IMR-90 (cell line): Measurements from ENCODE around the gene SNX30. TPM values are rescaled to one million over a fixed set of nuclear protein-coding genes. Genes with fewer than 3 reads are reported as not detected.

Experiments used
- ATAC-seq: fragments of 200-7000 bp; cut with Tn5 transposase; 2 replicates; pipeline ENCODE4 v1.9.1; 2020; ENCODE audit warnings: low read depth, mild to moderate bottlenecking, moderate library complexity
- BruUV-seq: library from RNA; stranded (reverse); fragments of 400-500 nt; replicated peaks from 2 replicates; lab custom pipeline; 2021; lab: Mats Ljungman, UMichigan
- CTCF ChIA-PET: fragments of 300-600 bp; formaldehyde crosslinking; extraction: SDS; loops from one replicate; lab custom pipeline; 2021; ENCODE audit warnings: antibody characterized with exemption; lab: Yijun Ruan, JAX
- POLR2A ChIA-PET: fragments of 300-600 bp; sonication (Branson Sonifier 250); formaldehyde crosslinking; loops from one replicate; lab custom pipeline; 2022; ENCODE audit warnings: antibody characterized with exemption; ENCODE audit not compliant: unreplicated experiment; lab: Charles Lee
- DNase-seq: peaks from one replicate; pipeline ENCODE4 v3.0.0; 2013
- H2AFZ ChIP-seq: replicated peaks from 2 replicates; pipeline ENCODE3; 2013; ENCODE audit warnings: low read length, mild to moderate bottlenecking; ENCODE audit not compliant: poor library complexity
- H2AK5ac ChIP-seq: 2 replicates; pipeline ENCODE4 v1.6.1; 2013; ENCODE audit warnings: low read depth, low read length, inconsistent platforms
- H2AK9ac ChIP-seq: replicated peaks from 2 replicates; pipeline ENCODE3; 2013; ENCODE audit warnings: mild to moderate bottlenecking, low read depth, low read length, moderate library complexity; ENCODE audit not compliant: poor library complexity
- H2BK120ac ChIP-seq: 2 replicates; pipeline ENCODE4 v1.6.1; 2013; ENCODE audit warnings: low read depth, low read length, inconsistent platforms
- H2BK15ac ChIP-seq: 3 replicates; pipeline ENCODE4 v1.6.1; 2013; ENCODE audit warnings: low read depth, low read length, inconsistent platforms
- H2BK20ac ChIP-seq: 2 replicates; pipeline ENCODE4 v1.6.1; 2013; ENCODE audit warnings: low read depth, mild to moderate bottlenecking, inconsistent platforms, low read length, moderate library complexity
- H2BK5ac ChIP-seq: 2 replicates; pipeline ENCODE4 v1.6.1; 2013; ENCODE audit warnings: mild to moderate bottlenecking, low read depth, low read length, inconsistent platforms; ENCODE audit not compliant: poor library complexity, severe bottlenecking
- H3K14ac ChIP-seq: replicated peaks from 2 replicates; pipeline ENCODE4 v1.6.1; 2013; ENCODE audit warnings: low read depth, low read length, inconsistent platforms
- H3K18ac ChIP-seq: 2 replicates; pipeline ENCODE4 v1.6.1; 2013; ENCODE audit warnings: low read depth, low read length, control low read depth
- H3K23ac ChIP-seq: 2 replicates; pipeline ENCODE4 v1.6.1; 2013; ENCODE audit warnings: low read depth, low read length, inconsistent platforms
- H3K27ac ChIP-seq: 2 replicates; pipeline ENCODE4 v1.5.1; 2013; ENCODE audit warnings: mild to moderate bottlenecking, control low read depth, low read length; ENCODE audit not compliant: insufficient read depth
- H3K27me3 ChIP-seq: 2 replicates; pipeline ENCODE4 v1.6.1; 2013; ENCODE audit warnings: low read length; ENCODE audit not compliant: control insufficient read depth, insufficient read depth
- H3K36me3 ChIP-seq: 2 replicates; pipeline ENCODE4 v1.6.1; 2013; ENCODE audit warnings: low read length, mixed read lengths; ENCODE audit not compliant: control insufficient read depth, insufficient read depth
- H3K4ac ChIP-seq: 2 replicates; pipeline ENCODE4 v1.6.1; 2013; ENCODE audit warnings: low read depth, low read length, inconsistent platforms
- H3K4me1 ChIP-seq: 2 replicates; pipeline ENCODE4 v1.6.1; 2013; ENCODE audit warnings: low read length, mixed read lengths; ENCODE audit not compliant: control insufficient read depth, insufficient read depth
- H3K4me2 ChIP-seq: 2 replicates; pipeline ENCODE4 v1.6.1; 2013; ENCODE audit warnings: low read depth, mild to moderate bottlenecking, control low read depth, low read length, moderate library complexity
- H3K4me3 ChIP-seq: 2 replicates; pipeline ENCODE4 v1.5.1; 2013; ENCODE audit warnings: low read depth, mild to moderate bottlenecking, control low read depth, low read length, moderate library complexity; ENCODE audit not compliant: insufficient read depth
- H3K56ac ChIP-seq: 2 replicates; pipeline ENCODE4 v1.6.1; 2013; ENCODE audit warnings: low read length, inconsistent platforms; ENCODE audit not compliant: insufficient read depth; ENCODE audit errors: extremely low read depth
- H3K79me1 ChIP-seq, 2 experiments: 2 replicates each; pipeline ENCODE4 v1.6.1; 2013; ENCODE audit warnings: low read length in 2 of 2, inconsistent platforms in 1 of 2, low read depth in 1 of 2
- H3K9ac ChIP-seq: 2 replicates; pipeline ENCODE4 v1.6.1; 2013; ENCODE audit warnings: low read depth, low read length, control low read depth
- H3K9me1 ChIP-seq: 2 replicates; pipeline ENCODE4 v1.6.1; 2013; ENCODE audit warnings: low read length, inconsistent platforms; ENCODE audit not compliant: insufficient read depth
- H3K9me3 ChIP-seq: 2 replicates; pipeline ENCODE4 v1.6.1; 2013; ENCODE audit warnings: low read length; ENCODE audit not compliant: control insufficient read depth, insufficient read depth
- H4K20me1 ChIP-seq: 2 replicates; pipeline ENCODE4 v1.6.1; 2013; ENCODE audit warnings: low read length, inconsistent platforms; ENCODE audit not compliant: insufficient read depth
- H4K5ac ChIP-seq: 2 replicates; pipeline ENCODE4 v1.6.1; 2013; ENCODE audit warnings: mild to moderate bottlenecking, low read depth, low read length, control low read depth
- H4K8ac ChIP-seq, 2 experiments: 2 replicates each; pipeline ENCODE4 v1.6.1; 2013; ENCODE audit warnings: low read depth in 2 of 2, low read length in 2 of 2, control low read depth in 1 of 2, inconsistent platforms in 1 of 2
- H4K91ac ChIP-seq: 2 replicates; pipeline ENCODE4 v1.6.1; 2013; ENCODE audit warnings: low read depth, low read length, inconsistent platforms; ENCODE audit not compliant: insufficient read depth
- BHLHE40 ChIP-seq: fragments of 150-350 bp; IDR thresholded peaks from 2 replicates; pipeline ENCODE4 v1.6.1; 2016; ENCODE audit warnings: mild to moderate bottlenecking, low read depth, low read length
- CEBPB ChIP-seq: IDR thresholded peaks from 2 replicates; pipeline ENCODE4 v1.6.1; 2012; ENCODE audit warnings: low read depth, low read length, improper control_type of control experiment
- CHD1 ChIP-seq: IDR thresholded peaks from 2 replicates; pipeline ENCODE4 v1.6.1; 2012; ENCODE audit warnings: low read depth, low read length, improper control_type of control experiment
- FOS ChIP-seq: fragments of 150-350 bp; IDR thresholded peaks from 2 replicates; pipeline ENCODE4 v1.6.1; 2016; ENCODE audit warnings: low read depth, low read length
- MAFK ChIP-seq: IDR thresholded peaks from 2 replicates; pipeline ENCODE4 v1.6.1; 2012; ENCODE audit warnings: low read depth, low read length, improper control_type of control experiment
- MAZ ChIP-seq: IDR thresholded peaks from 2 replicates; pipeline ENCODE4 v1.6.1; 2012; ENCODE audit warnings: low read depth, mild to moderate bottlenecking, low read length, improper control_type of control experiment, moderate library complexity, borderline replicate concordance
- MXI1 ChIP-seq: IDR thresholded peaks from 2 replicates; pipeline ENCODE4 v1.6.1; 2012; ENCODE audit warnings: low read depth, mild to moderate bottlenecking, low read length, moderate library complexity, borderline replicate concordance
- NFE2L2 ChIP-seq: fragments of 150-350 bp; IDR thresholded peaks from 2 replicates; pipeline ENCODE4 v1.6.1; 2016; ENCODE audit warnings: low read depth, mild to moderate bottlenecking, low read length
- POLR2A ChIP-seq: IDR thresholded peaks from 2 replicates; pipeline ENCODE4 v1.6.1; 2012; ENCODE audit warnings: mild to moderate bottlenecking, low read depth, low read length
- RAD21 ChIP-seq: IDR thresholded peaks from 2 replicates; pipeline ENCODE4 v1.6.1; 2012; ENCODE audit warnings: low read length, improper control_type of control experiment
- RCOR1 ChIP-seq: IDR thresholded peaks from 2 replicates; pipeline ENCODE4 v1.6.1; 2012; ENCODE audit warnings: mild to moderate bottlenecking, low read length, improper control_type of control experiment; ENCODE audit not compliant: insufficient replicate concordance
- RFX5 ChIP-seq: IDR thresholded peaks from 2 replicates; pipeline ENCODE4 v1.8.0; 2012; ENCODE audit warnings: low read depth, mild to moderate bottlenecking, low read length, moderate library complexity
- SMC3 ChIP-seq: fragments of 150-350 bp; IDR thresholded peaks from 2 replicates; pipeline ENCODE4 v1.6.1; 2016; ENCODE audit warnings: low read depth, mild to moderate bottlenecking, antibody characterized with exemption, low read length, moderate library complexity
- WGBS, 2 experiments: methylation state at CpG; one replicate each; pipeline versions ENCODE4 v1.1.5 to v1.1.7; 2013; ENCODE audit warnings: missing lambda C conversion rate in 2 of 2; ENCODE audit not compliant: insufficient read length in 1 of 2; ENCODE audit errors: extremely low coverage in 2 of 2; 5-methylcytosine and 5-hydroxymethylcytosine counted together
- dilution Hi-C: fragments of 300-500 bp; cut with HindIII; formaldehyde crosslinking; loops from one replicate; pipeline ENCODE4 v1.14.3; 2018; ENCODE audit warnings: low sequenced_read_pairs; ENCODE audit not compliant: unreplicated experiment
- in situ Hi-C: fragments of 300-500 bp; cut with MboI; formaldehyde crosslinking; loops from 3 replicates; pipeline ENCODE4 v1.14.3; 2019; ENCODE audit warnings: low sequenced_read_pairs, inconsistent platforms, mixed read lengths
- intact Hi-C: fragments of 100-400 bp; cut with micrococcal nuclease; formaldehyde crosslinking; loops from 2 replicates; pipeline ENCODE4 v1.10.0; 2022
- polyA plus RNA-seq, 3 experiments: library from polyadenylated mRNA; depleted of rRNA; stranded (reverse); fragments of >200 nt; gene quantifications; 2 replicates each; pipeline ENCODE4 v1.2.3, GENCODE V29; 2012; ENCODE audit warnings: low replicate concordance in 1 of 3
- total RNA-seq: library from RNA; depleted of rRNA; stranded (reverse); fragments of >200 nt; gene quantifications from 2 replicates; pipeline ENCODE4 v1.2.3, GENCODE V29; 2012
- TF ChIP-seq, protein P1 (sequence below): conservative IDR thresholded peaks from 2 replicates; pipeline ENCODE4 v1.5.1; 2012; ENCODE audit warnings: mild to moderate bottlenecking, low read depth, low read length, improper control_type of control experiment
- TF ChIP-seq, protein P2 (sequence below): fragments of 150-350 bp; IDR thresholded peaks from 2 replicates; pipeline ENCODE4 v1.6.1; 2017; ENCODE audit warnings: mild to moderate bottlenecking, antibody characterized with exemption, low read length, low read depth
- TF ChIP-seq, protein P3 (sequence below): fragments of 150-350 bp; IDR thresholded peaks from 2 replicates; pipeline ENCODE4 v1.6.1; 2016; ENCODE audit warnings: low read depth, mild to moderate bottlenecking, low read length, moderate library complexity, borderline replicate concordance

Gene SNX30
- total and polyA plus RNA-seq, 2 of the 4 experiments (the other 2 are of a cell fraction): 8.0 to 18.8 TPM

DNA sequence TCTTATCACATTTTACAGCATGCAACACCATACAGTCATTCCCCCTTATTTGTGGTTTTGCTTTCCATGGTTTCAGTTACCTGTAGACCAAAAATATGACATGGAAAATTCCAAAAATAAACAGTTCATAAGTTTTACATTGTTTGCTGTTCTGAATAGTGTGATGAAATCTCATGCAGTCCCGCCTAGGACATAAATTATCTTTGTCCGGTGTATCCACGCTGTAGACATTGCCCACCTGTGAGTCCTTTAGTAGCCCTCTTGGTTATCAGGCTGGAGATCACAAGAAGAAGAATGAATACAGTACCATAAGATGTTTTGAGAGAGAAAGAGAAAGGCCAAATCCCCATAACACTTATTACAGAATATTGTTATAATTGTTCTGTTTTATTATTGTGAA, 72.1 kb downstream of the SNX30 start:
- H3K4me1 ChIP-seq: peaks cover 2% of the 10 kb centered on the region; the same call in 1 of the 2 replicates
- no peak overlapping the region for H4K5ac ChIP-seq
- H3K4me2 ChIP-seq: no peak overlapping the region
- no peak overlapping the region for H3K4me3 ChIP-seq
- no peak overlapping the region for H3K4ac ChIP-seq
- H2BK20ac ChIP-seq: no peak overlapping the region
- in situ Hi-C loops: loop anchor here (25.0 kb wide), 1 partner anchor 360 kb away; no protein-coding TSS in a partner anchor
- no peak overlapping the region for H3K27ac ChIP-seq
- H2AK9ac ChIP-seq: no peak overlapping the region
- no peak overlapping the region for H4K8ac ChIP-seq
- no peak overlapping the region for H2BK15ac ChIP-seq
- no peak overlapping the region for H3K18ac ChIP-seq
- no peaks in the 10 kb centered on the region for H3K27me3 ChIP-seq
- peaks cover 1% of the 10 kb centered on the region for H3K36me3 ChIP-seq
- no peaks in the 10 kb centered on the region for H4K20me1 ChIP-seq
- no TSS peak for BruUV-seq
- H3K9me1 ChIP-seq: peaks cover 3% of the 10 kb centered on the region; the same call in 1 of the 2 replicates
- 0 out of 4 replicates have a peak, but pooled peaks cover 0 to 3% of the 10 kb centered on the region in 2 experiments for H3K79me1 ChIP-seq
- TF ChIP-seq, protein P1, sequence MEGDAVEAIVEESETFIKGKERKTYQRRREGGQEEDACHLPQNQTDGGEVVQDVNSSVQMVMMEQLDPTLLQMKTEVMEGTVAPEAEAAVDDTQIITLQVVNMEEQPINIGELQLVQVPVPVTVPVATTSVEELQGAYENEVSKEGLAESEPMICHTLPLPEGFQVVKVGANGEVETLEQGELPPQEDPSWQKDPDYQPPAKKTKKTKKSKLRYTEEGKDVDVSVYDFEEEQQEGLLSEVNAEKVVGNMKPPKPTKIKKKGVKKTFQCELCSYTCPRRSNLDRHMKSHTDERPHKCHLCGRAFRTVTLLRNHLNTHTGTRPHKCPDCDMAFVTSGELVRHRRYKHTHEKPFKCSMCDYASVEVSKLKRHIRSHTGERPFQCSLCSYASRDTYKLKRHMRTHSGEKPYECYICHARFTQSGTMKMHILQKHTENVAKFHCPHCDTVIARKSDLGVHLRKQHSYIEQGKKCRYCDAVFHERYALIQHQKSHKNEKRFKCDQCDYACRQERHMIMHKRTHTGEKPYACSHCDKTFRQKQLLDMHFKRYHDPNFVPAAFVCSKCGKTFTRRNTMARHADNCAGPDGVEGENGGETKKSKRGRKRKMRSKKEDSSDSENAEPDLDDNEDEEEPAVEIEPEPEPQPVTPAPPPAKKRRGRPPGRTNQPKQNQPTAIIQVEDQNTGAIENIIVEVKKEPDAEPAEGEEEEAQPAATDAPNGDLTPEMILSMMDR: no peak
- no peak for TF ChIP-seq FOS
- TF ChIP-seq, protein P2, sequence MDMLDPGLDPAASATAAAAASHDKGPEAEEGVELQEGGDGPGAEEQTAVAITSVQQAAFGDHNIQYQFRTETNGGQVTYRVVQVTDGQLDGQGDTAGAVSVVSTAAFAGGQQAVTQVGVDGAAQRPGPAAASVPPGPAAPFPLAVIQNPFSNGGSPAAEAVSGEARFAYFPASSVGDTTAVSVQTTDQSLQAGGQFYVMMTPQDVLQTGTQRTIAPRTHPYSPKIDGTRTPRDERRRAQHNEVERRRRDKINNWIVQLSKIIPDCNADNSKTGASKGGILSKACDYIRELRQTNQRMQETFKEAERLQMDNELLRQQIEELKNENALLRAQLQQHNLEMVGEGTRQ: no peak
- no peak for TF ChIP-seq MAFK
- no peak for TF ChIP-seq MAZ
- TF ChIP-seq RCOR1: no peak
- no peak for TF ChIP-seq RAD21
- no peak for TF ChIP-seq BHLHE40
- no peak for TF ChIP-seq MXI1
- no peak for TF ChIP-seq CHD1
- no peak for TF ChIP-seq SMC3
- no peak for TF ChIP-seq CEBPB
- TF ChIP-seq, protein P3, sequence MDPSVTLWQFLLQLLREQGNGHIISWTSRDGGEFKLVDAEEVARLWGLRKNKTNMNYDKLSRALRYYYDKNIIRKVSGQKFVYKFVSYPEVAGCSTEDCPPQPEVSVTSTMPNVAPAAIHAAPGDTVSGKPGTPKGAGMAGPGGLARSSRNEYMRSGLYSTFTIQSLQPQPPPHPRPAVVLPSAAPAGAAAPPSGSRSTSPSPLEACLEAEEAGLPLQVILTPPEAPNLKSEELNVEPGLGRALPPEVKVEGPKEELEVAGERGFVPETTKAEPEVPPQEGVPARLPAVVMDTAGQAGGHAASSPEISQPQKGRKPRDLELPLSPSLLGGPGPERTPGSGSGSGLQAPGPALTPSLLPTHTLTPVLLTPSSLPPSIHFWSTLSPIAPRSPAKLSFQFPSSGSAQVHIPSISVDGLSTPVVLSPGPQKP: no peak
- TF ChIP-seq RFX5: no peak
- TF ChIP-seq NFE2L2: no peak
- no peak for TF ChIP-seq POLR2A
- CTCF ChIA-PET: no interaction called here
- dilution Hi-C loops: no loop called here
- no peak overlapping the region for H3K23ac ChIP-seq
- no peak overlapping the region for H3K56ac ChIP-seq
- no peak for ATAC-seq
- intact Hi-C loops: loop anchor here (5.0 kb wide), 1 partner anchor 70 kb away; the partner anchor contains the start of gene SNX30
- H3K9me3 ChIP-seq: no peaks in the 10 kb centered on the region
- no peak overlapping the region for H2AFZ ChIP-seq
- WGBS, 2 experiments: no CpG with 5 or more reads among the region's 3 CpGs
- H2AK5ac ChIP-seq: no peak overlapping the region
- no peak overlapping the region for H2BK5ac ChIP-seq
- no peak for DNase-seq
- POLR2A ChIA-PET: no interaction called here
- H2BK120ac ChIP-seq: no peak overlapping the region
- H3K9ac ChIP-seq: no peak overlapping the region
- no peak overlapping the region for H4K91ac ChIP-seq
- H3K14ac ChIP-seq: no peak overlapping the region
